PC-9 (cell line): ENCODE results near the gene SLC1A2.

Source experiments
- EZH2 ChIP-seq: fragments of 200-600 bp; sonication (generic); IDR thresholded peaks from 2 replicates; pipeline ENCODE4 v1.8.0; 2017; ENCODE audit warnings: antibody characterized with exemption, low read depth
- TF ChIP-seq, protein P1 (sequence below): fragments of 200-600 bp; sonication (generic); conservative IDR thresholded peaks from 2 replicates; pipeline ENCODE4 v1.6.1; 2017; ENCODE audit warnings: mixed run types, antibody characterized with exemption, mild to moderate bottlenecking, moderate library complexity

- TF ChIP-seq, protein P1, sequence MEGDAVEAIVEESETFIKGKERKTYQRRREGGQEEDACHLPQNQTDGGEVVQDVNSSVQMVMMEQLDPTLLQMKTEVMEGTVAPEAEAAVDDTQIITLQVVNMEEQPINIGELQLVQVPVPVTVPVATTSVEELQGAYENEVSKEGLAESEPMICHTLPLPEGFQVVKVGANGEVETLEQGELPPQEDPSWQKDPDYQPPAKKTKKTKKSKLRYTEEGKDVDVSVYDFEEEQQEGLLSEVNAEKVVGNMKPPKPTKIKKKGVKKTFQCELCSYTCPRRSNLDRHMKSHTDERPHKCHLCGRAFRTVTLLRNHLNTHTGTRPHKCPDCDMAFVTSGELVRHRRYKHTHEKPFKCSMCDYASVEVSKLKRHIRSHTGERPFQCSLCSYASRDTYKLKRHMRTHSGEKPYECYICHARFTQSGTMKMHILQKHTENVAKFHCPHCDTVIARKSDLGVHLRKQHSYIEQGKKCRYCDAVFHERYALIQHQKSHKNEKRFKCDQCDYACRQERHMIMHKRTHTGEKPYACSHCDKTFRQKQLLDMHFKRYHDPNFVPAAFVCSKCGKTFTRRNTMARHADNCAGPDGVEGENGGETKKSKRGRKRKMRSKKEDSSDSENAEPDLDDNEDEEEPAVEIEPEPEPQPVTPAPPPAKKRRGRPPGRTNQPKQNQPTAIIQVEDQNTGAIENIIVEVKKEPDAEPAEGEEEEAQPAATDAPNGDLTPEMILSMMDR, result no peak
- no peak for TF ChIP-seq EZH2
These were observed 93.0 kb downstream of the SLC1A2 start for GRCh38 chr11:35326266-35326879.
